ENCODE results near the gene NUAK1.

GRCh38 chr12:106030210-106031071, 108.3 kb downstream of the NUAK1 start:
- TF ChIP-seq, protein P1, sequence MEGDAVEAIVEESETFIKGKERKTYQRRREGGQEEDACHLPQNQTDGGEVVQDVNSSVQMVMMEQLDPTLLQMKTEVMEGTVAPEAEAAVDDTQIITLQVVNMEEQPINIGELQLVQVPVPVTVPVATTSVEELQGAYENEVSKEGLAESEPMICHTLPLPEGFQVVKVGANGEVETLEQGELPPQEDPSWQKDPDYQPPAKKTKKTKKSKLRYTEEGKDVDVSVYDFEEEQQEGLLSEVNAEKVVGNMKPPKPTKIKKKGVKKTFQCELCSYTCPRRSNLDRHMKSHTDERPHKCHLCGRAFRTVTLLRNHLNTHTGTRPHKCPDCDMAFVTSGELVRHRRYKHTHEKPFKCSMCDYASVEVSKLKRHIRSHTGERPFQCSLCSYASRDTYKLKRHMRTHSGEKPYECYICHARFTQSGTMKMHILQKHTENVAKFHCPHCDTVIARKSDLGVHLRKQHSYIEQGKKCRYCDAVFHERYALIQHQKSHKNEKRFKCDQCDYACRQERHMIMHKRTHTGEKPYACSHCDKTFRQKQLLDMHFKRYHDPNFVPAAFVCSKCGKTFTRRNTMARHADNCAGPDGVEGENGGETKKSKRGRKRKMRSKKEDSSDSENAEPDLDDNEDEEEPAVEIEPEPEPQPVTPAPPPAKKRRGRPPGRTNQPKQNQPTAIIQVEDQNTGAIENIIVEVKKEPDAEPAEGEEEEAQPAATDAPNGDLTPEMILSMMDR (conservative IDR thresholded peaks at IDR 0.05): no peak
- TF ChIP-seq EZH2 (IDR thresholded peaks at IDR 0.05; ENCODE audit: low read depth): no peak
